ENCODE measurements around the gene KHDC1L.
"Not testable (repeated sequence)": the region's sequence is repeated elsewhere in the genome, so short reads cannot be mapped to it uniquely, and the experiment has no call there.

Gene KHDC1L, protein sequence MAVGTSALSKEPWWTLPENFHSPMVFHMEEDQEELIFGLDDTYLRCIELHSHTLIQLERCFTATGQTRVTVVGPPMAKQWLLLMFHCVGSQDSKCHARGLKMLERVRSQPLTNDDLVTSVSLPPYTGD
- total RNA-seq, result 0 reads per million in 2 donors

DNA sequence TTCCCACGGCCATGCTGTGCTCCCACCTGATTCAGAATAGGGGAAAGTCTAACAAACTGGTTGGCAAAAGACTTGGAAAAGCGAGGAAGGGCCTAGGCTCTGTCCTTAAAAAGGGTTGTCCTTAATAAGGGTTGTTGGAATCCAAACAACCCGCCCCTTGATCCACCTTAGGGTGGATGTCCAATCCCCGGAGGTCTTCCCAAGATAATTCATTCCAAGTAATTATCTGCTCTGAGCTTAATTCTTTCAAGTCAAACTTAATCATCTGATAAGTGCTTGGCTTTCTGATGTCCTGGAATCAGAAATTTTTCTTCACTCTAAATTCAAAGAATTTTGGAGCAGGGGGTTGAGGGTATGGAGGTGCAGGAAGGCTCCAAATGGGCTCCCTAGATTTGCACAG lies at the start of gene KHDC1L:
Gene KHDC1L (minus strand): TSS at position 101 of the 400 bp plus-strand sequence. CDS start 88 bp downstream, at position 13.
- DNase-seq, result no peak

DNA sequence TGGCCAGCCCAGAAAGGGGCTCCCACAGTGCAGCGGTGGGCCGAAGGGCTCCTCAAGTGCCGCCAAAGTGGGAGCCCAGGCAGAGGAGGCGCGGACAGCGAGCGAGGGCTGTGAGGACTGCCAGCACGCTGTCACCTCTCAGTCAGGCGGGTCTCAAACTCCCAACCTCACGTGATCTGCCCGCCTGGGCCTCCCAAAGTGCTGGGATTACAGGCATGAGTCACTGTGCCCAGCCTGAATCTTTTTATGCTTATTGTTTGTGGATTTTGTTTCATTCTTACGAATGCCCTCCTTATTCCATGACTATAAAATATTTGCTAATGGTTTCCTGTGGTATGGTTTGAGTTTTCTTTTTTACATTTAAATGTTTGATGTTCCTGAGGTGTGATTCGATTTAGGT lies 44.0 kb upstream of the KHDC1L start:
- not testable (repeated sequence) for DNase-seq

DNA sequence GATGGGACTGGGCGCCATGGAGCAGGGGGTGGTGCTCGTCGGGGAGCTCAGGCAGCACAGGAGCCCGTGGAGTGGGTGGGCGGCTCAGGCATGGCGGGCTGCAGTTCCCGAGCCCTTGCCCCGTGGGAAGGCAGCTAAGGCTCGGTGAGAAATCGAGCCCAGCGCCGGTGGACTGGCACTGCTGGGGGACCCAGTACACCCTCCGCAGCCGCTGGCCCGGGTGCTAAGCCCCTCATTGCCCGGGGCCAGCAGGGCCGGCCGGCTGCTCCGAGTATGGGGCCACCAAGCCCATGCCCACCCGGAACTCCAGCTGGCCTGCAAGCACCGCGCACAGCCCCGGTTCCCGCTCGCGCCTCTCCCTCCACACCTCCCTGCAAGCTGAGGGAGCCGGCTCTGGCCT lies 43.6 kb upstream of the KHDC1L start:
- not testable (repeated sequence) for DNase-seq

DNA sequence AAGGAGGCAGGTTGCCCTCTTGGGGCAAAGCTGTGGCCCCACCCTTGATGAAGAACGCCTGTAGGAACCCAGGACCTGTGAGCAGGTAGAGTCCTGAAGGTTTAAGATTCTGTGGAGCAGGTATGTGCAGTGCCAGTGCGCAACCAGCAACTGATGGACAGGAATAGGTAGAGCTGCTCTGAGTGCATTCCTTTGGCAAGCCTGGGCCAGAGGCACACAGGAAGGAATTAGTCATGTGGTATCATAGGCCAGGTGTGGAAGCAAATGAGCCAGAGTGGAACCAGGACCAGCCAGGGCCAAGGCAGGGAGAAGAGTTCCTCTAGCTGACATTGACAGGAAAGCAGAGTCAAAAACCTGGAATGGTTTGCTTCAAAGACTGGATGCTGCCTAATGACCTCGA lies 39.1 kb upstream of the KHDC1L start:
- no peak for DNase-seq

DNA sequence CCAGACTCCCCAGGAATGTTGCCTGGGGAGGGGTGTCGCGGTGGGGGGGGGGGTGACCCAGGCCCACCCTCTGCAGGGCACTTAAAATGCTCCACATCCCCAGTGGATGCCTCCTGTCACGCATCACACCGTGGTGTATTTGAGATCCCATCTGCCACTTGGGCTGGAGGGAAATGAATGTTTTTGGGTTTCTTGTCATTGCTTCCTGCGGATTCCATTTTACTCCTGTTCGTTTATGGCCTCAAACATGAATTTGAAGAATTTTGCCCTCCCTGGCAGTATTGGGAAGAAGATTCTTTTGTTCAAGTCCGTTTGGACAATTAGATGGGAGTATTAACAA lies 38.2 kb upstream of the KHDC1L start:
- DNase-seq, result no peak

DNA sequence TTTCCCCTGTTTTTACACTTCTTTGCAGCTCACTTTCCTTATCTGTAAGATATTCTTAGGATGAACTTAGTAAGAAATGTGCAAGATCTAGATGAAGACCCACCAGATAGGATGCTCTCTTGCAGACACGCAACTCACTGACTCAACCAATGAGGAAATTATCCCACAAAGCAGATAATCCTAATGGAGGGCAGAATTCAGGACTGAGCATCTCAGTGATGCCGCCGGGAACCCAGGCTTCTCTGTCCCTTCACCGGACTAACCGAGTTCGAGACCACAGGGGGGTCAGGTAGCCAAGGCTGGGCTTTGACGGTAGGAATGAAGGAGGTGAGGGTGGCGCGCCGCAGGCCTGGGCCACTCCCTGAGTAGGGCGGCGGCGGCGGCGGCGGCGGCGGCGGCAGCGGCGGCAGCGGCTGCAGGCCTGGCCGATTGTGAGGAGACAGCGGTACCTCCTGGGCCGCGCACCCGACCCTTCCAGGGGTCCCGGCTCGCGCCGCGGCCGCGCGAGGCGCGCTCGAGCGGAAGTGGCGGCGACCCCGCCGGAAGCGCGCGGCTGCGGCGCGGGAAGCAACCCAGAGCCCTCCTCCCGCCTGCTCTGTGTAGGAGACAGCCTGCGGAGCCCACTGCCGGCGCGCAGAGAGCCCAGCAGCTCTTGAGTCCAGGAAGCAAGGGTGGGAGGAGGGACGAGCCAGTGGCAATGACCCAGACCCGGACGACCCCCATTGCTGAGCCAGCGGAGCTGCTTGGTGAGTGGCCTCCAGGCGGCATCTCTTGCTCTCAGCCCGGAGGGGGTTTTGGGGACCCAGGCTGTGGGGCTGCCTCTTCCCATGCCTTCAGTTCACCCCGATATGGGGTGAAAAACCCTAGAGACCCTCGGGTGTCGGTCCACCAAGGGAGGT lies 37.6 kb upstream of the KHDC1L start, which contains the start of gene KHDC1:
Gene KHDC1 (minus strand): TSS at position 526 of the 899 bp plus-strand sequence. CDS start 20,679 bp downstream, outside the sequence.
- DNase-seq, result peak; percentile 54

DNA sequence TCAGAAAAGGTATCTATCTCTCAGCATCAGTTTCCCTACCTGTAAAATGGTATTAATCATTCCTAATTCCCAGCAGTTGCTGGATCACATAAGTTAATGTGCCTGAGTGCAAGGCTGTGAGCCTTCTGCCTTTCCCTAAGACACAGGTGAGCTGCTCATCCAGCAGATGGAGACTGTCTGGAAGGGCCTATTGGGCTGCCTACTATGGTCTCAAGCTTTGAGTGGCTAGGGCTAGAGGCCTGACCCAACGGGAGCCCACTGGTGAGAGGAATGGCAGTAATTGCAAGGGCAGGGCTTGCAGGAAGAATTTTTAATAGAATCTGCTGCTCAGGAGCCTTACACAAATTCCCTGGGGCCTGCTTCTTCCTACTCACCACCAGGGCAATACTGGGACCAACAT lies 33.4 kb upstream of the KHDC1L start:
- no peak for DNase-seq

DNA sequence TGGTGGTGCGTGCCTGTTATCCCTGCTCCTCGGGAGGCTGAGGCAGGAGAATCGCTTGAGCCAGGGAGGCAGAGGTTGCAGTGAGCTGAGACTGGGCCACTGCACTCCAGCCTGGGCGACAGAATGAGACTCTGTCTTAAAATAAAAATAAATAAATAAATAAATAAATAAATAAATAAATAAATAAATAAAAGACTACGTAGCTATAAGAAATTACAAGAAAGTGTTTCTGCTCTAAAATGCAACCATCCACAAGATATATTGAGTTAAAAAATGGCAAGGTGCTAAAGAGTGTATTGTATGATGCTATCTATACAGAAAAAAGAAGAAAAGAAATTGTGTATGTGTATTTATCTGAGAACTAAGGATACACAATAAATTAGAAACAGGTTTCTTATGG lies 29.0 kb upstream of the KHDC1L start:
- not testable (repeated sequence) for DNase-seq

DNA sequence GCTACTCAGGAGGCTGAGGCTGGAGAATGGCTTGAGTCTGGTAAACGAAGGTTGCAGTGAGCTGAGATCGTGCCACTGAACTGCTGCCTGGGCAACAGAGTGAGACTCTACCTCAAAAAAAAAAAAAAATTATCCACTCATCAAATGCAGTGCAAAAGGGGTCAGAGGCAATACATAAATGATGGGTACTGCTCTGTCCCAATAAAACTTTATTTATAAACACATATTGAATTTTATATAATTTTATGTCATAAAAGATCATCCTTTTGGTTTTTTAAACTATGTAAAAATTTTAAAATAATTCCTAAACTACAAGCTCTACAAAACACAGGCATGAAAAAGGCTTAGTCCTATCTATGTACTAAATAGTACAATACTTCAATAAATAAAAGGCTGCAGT lies 27.4 kb upstream of the KHDC1L start:
- DNase-seq, result no peak

DNA sequence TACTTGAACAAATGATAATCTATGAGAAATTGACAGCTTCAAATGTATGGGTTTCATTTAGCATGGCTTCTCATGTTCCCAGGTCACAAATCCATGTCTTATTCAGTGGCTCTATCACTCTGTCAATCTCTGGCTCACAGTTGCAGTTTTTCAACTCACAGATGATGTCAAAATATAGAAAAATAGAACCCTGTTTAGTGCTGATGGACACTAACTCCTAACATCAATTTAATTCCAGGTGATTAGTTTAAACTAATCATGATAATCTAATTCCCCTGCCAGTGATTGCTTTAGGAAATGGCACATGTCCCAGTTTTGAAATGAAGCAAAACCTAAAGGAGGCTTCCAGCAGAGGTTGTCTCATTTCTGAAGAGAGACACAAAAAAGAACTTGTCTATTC lies 24.7 kb upstream of the KHDC1L start:
- DNase-seq, result no peak

DNA sequence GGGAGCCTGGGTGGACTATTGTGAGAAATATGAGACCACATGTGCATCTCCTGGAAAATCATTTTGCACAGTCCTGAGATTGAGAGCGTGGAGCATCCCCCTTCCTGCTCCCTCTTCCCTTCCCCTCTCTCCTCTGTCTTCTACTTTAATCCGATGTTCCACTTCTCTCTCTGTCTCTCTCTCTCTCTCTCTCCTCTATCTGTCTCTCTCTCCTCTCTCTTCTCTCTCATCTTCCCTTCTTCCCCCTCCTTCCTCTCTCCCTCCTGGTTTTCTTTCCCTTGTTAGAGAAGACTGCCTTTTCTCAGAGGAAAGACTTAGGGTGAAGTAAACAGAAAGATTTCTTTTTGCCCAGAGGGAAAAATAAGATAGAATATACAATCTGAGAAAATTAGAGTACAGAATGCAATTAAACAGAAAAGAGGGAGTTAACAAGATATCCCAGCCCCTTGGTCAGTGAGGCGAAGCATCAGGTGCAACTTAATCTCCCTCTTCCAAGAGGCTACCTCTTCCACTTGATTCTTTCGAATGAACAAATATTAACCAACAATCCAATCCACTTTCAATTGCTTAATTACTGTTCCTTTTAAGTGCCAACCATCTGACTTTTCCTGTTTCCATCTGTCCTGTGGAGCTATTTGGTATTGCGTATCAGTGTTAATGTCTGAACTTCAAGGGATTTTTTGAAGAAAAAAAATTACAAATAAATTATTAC lies 23.1 kb upstream of the KHDC1L start:
- DNase-seq, result no peak

DNA sequence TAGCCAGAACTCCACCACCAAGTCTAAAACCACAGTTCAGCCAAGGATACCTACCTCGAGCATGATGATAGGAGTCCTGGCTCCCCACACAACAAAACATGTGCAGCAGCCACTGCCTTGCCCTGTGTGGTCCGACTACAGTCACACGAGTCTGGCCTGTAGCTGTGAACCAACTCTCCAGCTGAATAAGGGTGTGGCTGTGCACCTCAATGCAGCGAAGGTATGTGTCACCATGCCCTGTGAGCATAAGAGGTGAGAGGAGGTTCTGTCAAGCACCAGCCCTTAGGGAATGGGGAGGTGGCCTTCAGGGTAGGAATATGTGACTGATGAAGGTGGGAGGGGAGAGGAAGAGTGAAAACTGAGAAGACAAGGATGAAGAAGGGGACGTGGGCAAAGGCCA lies 16.7 kb upstream of the KHDC1L start:
- DNase-seq, result no peak

DNA sequence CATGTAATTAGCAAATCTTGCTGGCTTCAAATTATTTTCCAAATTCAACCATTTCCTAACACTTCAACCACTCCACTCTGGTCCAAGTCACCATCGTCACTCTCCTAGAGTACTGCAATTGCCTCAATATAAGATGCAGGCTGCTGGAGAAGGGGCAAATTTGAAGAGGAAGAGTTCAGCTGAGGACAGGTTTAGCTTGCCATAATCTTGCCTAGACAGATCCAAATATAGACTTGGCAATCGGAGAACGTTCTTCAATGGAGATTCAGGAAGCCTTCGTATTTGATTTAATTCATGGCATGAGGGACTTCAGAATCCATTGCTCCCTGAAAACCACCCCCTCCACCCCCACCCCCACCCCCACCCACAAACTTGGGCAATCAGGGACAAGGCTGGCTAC lies 15.4 kb upstream of the KHDC1L start:
- no peak for DNase-seq

DNA sequence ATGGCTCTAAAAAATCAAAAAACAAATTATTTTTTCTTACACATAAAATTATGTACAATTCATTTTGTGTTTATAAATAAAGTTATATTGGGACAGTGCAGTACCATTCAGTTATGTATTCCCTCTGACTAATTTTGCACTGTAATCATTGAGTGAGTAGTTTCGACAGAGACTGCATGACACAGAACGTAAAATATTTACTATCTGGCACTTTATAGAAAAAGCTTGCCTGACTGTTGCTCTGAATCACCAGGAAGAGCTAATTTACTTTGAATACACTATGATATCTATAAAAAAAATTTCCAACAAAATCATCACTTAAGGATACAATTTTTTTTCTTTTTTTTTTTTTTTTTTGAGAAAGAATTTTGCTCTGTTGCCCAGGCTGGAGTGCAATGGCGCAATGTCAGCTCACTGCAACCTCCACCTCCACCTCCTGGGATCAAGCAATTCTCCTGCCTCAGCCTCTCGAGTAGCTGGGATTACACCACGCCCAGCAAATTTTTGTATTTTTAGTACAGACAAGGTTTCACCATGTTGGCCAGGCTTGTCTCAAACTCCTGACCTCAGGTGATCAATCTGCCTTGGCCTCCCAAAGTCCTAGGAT lies 11.0 kb upstream of the KHDC1L start:
- DNase-seq, result no peak

DNA sequence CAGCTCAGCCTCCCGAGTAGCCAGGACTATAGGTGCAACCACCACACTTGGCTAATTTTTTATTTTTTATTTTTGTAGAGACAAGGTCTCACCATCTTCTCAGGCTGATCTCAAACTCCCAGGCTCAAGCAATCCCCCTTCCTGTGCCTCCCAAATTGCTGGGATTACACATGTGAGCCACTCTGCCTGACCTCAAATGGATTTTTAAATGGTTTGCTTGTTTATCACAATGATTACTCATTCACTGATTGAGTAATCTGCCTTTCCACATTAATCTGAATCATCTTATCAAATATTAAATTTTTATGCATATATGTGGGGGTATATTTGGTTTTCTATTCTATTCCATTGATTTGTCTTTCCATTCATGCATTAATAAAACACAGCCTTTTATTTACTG lies 9.4 kb upstream of the KHDC1L start:
- DNase-seq, result no peak

DNA sequence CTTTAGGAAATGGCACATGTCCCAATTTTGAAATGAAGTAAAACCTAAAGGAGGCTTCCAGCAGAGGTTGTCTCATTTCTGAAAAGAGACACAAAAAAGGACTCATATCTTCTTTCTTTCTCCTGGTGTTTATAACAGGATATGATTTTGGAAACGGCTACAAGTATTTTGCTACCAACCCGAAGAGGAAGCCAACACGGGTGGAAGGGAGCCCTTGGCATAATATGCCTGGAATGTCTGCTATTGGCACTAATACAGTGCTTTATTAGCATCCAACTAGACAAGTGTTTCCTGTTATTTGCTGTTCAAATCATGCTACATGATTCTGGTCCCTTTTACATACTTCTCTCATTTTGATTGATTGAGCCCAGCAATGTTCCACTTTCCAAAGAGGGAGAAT lies 8.7 kb upstream of the KHDC1L start:
- DNase-seq, result not testable (repeated sequence)

DNA sequence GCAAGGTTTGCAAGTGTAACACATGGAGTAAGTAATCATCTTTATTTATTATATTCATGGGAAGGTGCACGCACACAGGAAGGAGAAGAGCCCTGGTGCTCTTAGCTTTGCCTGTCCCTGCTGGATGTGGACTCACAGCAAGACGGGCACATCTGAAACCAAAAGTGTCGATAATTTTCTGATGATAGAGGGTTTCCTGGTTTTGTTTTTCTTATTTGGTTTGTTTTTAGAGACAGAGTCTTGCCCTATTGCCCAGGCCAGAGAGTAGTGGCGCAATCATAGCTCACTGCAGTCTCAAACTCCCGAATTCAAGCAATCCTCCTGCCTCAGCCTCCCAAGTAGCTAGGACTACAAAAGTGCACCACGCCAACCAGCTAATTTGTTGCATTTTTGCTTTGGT lies 7.8 kb upstream of the KHDC1L start:
- no peak for DNase-seq

DNA sequence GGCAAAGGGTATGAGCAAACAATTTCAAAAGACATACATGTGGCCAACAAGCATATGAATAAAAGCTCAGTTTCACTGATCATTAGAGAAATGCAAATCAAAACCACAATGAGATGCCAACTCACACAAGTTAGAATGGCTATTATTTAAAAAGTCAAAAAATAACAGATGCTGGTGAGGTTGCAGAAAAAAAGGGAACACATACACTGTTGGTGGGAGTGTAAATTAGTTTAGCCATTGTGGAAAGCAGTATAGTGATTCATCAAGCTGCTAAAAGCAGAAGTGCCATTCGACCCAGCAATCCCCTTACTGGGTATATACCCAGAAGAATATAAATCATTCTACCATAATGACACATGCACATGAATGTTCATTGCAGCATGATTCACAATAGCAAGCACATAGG lies 6.7 kb upstream of the KHDC1L start:
- DNase-seq, result no peak

DNA sequence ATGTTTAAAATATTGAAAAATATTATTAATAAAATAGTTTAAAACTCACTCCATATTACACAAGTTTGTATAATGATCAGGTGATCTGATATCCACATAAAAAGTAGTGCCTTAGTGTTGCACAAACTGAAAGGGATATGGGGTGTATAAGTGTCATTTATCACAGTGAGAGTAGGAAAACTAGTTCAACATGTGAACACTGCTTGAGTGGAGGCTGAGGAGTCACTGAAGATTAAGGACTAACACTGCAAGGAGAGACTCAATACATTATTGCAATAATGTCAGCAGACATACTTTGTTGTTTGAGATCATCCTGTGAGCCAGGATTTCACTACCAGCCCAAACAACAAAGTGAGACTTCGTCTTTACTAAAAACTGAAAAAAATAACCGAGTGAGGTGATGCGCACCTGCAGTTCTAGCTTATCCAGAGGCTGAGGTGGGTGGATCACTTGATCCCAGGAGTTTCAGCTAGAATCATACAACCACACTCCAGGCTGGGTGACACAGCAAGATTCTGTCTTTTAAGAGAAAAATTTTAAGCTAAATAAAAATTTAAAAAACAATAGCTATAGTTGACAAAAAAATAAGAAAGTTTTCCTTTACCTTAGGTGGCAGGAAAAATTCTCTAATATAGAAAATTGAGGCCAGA lies 2.4 kb upstream of the KHDC1L start:
- no peak for DNase-seq

DNA sequence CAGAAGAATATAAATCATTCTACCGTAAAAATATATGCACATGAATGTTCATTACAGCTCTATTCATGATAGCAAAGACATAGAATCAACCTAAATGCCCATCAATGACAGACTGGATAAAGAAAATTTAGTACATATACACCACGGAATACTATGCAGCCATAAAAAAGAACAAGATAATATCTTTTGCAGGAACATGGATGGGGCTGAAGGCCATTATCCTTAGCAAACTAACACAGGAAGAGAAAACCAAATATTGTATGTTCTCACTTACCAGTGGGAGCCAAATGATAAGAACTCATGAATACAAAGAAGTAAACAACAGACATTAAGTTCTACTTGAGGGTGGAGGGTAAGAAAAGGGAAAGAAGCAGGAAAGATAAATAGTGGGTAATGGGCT lies 8.4 kb downstream of the KHDC1L start:
- DNase-seq, result no peak

DNA sequence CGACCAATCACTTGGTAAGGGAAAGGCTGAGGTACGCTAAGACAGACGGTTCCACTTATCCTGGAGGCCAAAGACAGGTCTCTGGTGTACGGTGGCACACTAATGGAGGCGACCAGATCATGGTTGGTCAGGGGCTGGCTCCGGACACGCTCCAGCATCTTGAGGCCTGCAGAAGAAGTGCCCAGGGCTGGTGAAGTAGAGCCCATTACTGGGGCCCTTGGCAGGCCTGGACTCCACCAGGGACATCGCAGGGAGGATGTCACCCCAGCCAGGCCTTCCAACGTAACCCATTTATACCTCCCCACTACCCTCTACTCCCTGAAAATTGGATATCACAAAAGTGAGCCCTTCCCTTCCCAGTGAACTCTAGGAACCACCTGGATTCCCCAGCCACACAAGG lies 16.2 kb downstream of the KHDC1L start:
- no peak for DNase-seq

DNA sequence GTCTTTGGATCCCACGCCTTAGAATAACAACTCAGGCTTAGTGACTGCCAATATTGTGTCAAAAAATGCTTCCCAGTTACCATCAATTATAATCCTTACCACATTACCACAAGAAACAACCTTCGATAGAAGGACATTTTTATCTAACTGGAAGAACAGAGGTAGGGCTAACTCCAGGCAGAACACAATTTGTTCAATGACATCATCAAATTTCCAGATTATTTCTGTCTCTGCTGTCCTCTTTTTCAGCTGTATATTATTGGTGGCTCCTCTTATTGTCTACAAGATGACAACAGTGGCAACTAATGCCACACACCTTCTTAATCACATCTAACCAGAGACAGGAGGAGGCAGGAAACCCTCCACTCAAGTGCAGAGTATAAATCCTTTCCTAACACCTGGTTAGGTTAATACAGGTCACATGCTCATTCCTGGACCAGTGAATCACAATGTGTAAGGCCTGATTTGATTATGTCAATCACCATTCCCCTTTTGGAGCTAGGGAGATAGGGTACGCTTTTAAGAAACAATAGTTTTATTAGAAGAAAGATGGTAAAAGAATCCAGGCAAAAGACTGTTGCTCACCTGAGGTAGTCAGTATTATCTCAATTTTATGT lies 18.0 kb downstream of the KHDC1L start:
- DNase-seq, result no peak
